WTC11 (cell line): Measurements from ENCODE around the gene NPPA. TPM values are rescaled to one million over a fixed set of nuclear protein-coding genes. Genes with fewer than 3 reads are reported as not detected.
A peak's percentile ranks its signal among the peaks of the same experiment; 100 is the strongest.

ENCODE experiments used
- ATAC-seq: fragments of 200-7000 bp; cut with Tn5 transposase; 2 replicates; pipeline ENCODE4 v1.10.0; 2021; ENCODE audit warnings: mild to moderate bottlenecking, moderate library complexity
- CTCF ChIA-PET: fragments of 300-600 bp; sonication (Branson Sonifier 250); formaldehyde crosslinking; loops from one replicate; lab custom pipeline; 2021; ENCODE audit warnings: antibody characterized with exemption; lab: Charles Lee
- POLR2A ChIA-PET: fragments of 350-600 bp; sonication (Branson Sonifier 250); formaldehyde crosslinking; loops from one replicate; lab custom pipeline; 2021; ENCODE audit warnings: antibody characterized with exemption; lab: Charles Lee
- DNase-seq: peaks from one replicate; pipeline ENCODE4 v3.0.0; 2021; ENCODE audit warnings: low spot score
- H3K27ac Mint-ChIP-seq: 2 replicates; pipeline ENCODE4 v1.8.0; 2021; ENCODE audit warnings: mixed read lengths
- H3K27me3 Mint-ChIP-seq: 2 replicates; pipeline ENCODE4 v1.8.0; 2021; ENCODE audit warnings: low read depth, mild to moderate bottlenecking, moderate library complexity, mixed read lengths
- H3K36me3 Mint-ChIP-seq: 2 replicates; pipeline ENCODE4 v1.8.0; 2021; ENCODE audit warnings: mixed read lengths
- H3K4me1 Mint-ChIP-seq: 2 replicates; pipeline ENCODE4 v1.8.0; 2022; ENCODE audit warnings: mixed read lengths
- H3K4me3 Mint-ChIP-seq: 2 replicates; pipeline ENCODE4 v1.8.0; 2021; ENCODE audit warnings: mild to moderate bottlenecking, moderate library complexity, mixed read lengths
- H3K9me3 Mint-ChIP-seq: 2 replicates; pipeline ENCODE4 v1.8.0; 2021; ENCODE audit warnings: mixed read lengths
- CBFB ChIP-seq: sonication (generic); formaldehyde crosslinking; IDR thresholded peaks from 2 replicates; pipeline ENCODE4 v1.8.1; 2022; ENCODE audit warnings: mild to moderate bottlenecking, low read depth, missing genetic modification reagents
- ELF4 ChIP-seq: sonication (generic); formaldehyde crosslinking; IDR thresholded peaks from 2 replicates; pipeline ENCODE4 v1.8.1; 2022; ENCODE audit warnings: low read depth, mild to moderate bottlenecking, moderate library complexity, missing genetic modification reagents
- ESRRA ChIP-seq: sonication (generic); formaldehyde crosslinking; IDR thresholded peaks from 2 replicates; pipeline ENCODE4 v1.8.1; 2022; ENCODE audit warnings: mild to moderate bottlenecking, missing genetic modification reagents, borderline replicate concordance
- GABPB1 ChIP-seq: sonication (generic); formaldehyde crosslinking; IDR thresholded peaks from 2 replicates; pipeline ENCODE4 v1.8.1; 2023; ENCODE audit warnings: mild to moderate bottlenecking, missing genetic modification reagents
- GTF2I ChIP-seq: fragments of 250-450 bp; sonication (Bioruptor Pico); conservative IDR thresholded peaks from 2 replicates; pipeline ENCODE4 v1.4.0; 2021; ENCODE audit warnings: mild to moderate bottlenecking
- HMGA2 ChIP-seq: fragments of 250-450 bp; sonication (Bioruptor Pico); IDR thresholded peaks from 2 replicates; pipeline ENCODE4 v1.4.0; 2021; ENCODE audit warnings: mild to moderate bottlenecking, moderate library complexity
- JAZF1 ChIP-seq: fragments of 250-450 bp; sonication (Bioruptor Pico); IDR thresholded peaks from 2 replicates; pipeline ENCODE4 v1.9.0; 2021; ENCODE audit warnings: moderate library complexity, mild to moderate bottlenecking, inconsistent platforms
- MXD4 ChIP-seq: fragments of 250-450 bp; sonication (Bioruptor Pico); IDR thresholded peaks from 2 replicates; pipeline ENCODE4 v1.8.0; 2021; ENCODE audit warnings: mild to moderate bottlenecking, moderate library complexity, borderline replicate concordance
- MYBL2 ChIP-seq: sonication (generic); formaldehyde crosslinking; IDR thresholded peaks from 2 replicates; pipeline ENCODE4 v1.8.1; 2023; ENCODE audit warnings: mild to moderate bottlenecking, moderate library complexity, missing genetic modification reagents
- NFATC4 ChIP-seq: fragments of 250-450 bp; sonication (Bioruptor Pico); IDR thresholded peaks from 2 replicates; pipeline ENCODE4 v1.9.0; 2021; ENCODE audit warnings: mild to moderate bottlenecking
- ZNF317 ChIP-seq: sonication (generic); formaldehyde crosslinking; IDR thresholded peaks from 2 replicates; pipeline ENCODE4 v1.8.1; 2023; ENCODE audit warnings: low read depth, mild to moderate bottlenecking, moderate library complexity, missing genetic modification reagents, borderline replicate concordance
- ZNF423 ChIP-seq: fragments of 250-450 bp; sonication (Bioruptor Pico); IDR thresholded peaks from 2 replicates; pipeline ENCODE4 v2.1.2; 2022; ENCODE audit warnings: mild to moderate bottlenecking, moderate library complexity
- ZNF671 ChIP-seq: fragments of 250-450 bp; sonication (Bioruptor Pico); IDR thresholded peaks from 2 replicates; pipeline ENCODE4 v1.8.0; 2021; ENCODE audit warnings: mild to moderate bottlenecking
- total RNA-seq: library from RNA; stranded (reverse); gene quantifications from 3 replicates; pipeline ENCODE4 v1.2.3, GENCODE V29; 2021
- TF ChIP-seq, protein P1 (sequence below): sonication (generic); formaldehyde crosslinking; IDR thresholded peaks from 2 replicates; pipeline ENCODE4 v1.8.0; 2023; ENCODE audit warnings: mild to moderate bottlenecking, missing genetic modification reagents
- TF ChIP-seq, protein P2 (sequence below): fragments of 200-600 bp; IDR thresholded peaks from 2 replicates; pipeline ENCODE4 v1.8.0; 2022; ENCODE audit warnings: antibody characterized with exemption
- TF ChIP-seq, protein P3 (sequence below): sonication (generic); formaldehyde crosslinking; IDR thresholded peaks from 2 replicates; pipeline ENCODE4 v1.8.1; 2022; ENCODE audit warnings: mild to moderate bottlenecking, moderate library complexity, missing genetic modification reagents
- TF ChIP-seq, protein P4 (sequence below): sonication (generic); formaldehyde crosslinking; IDR thresholded peaks from 2 replicates; pipeline ENCODE4 v1.8.1; 2023; ENCODE audit warnings: mild to moderate bottlenecking, missing genetic modification reagents
- TF ChIP-seq, protein P5 (sequence below): sonication (generic); formaldehyde crosslinking; IDR thresholded peaks from 2 replicates; pipeline ENCODE4 v1.8.1; 2022; ENCODE audit warnings: low read depth, mild to moderate bottlenecking, moderate library complexity, missing genetic modification reagents, borderline replicate concordance
- TF ChIP-seq, protein P6 (sequence below): fragments of 250-450 bp; sonication (Bioruptor Pico); IDR thresholded peaks from 2 replicates; pipeline ENCODE4 v1.9.0; 2021; ENCODE audit warnings: mild to moderate bottlenecking, borderline replicate concordance

Gene NPPA
- total RNA-seq, 1 experiment from 2014 or later, result not detected

DNA sequence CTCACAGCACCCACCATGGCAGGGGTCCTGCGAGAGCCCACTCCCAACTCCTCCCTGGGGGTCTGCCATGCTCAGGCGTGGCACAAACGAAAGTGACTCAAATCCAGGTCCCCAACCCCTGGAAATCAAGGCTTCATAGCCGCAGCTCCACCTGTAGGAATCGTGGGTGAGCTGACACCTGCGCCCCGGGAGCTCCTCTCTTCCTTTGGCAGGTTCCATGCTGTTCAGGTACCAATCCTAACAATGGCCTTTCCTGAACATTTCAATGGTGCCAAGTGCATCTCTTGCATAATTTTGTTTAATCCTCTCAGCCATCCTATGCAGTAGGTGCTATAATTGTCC, 40.1 kb upstream of the NPPA start (continued):
- TF ChIP-seq, protein P1, sequence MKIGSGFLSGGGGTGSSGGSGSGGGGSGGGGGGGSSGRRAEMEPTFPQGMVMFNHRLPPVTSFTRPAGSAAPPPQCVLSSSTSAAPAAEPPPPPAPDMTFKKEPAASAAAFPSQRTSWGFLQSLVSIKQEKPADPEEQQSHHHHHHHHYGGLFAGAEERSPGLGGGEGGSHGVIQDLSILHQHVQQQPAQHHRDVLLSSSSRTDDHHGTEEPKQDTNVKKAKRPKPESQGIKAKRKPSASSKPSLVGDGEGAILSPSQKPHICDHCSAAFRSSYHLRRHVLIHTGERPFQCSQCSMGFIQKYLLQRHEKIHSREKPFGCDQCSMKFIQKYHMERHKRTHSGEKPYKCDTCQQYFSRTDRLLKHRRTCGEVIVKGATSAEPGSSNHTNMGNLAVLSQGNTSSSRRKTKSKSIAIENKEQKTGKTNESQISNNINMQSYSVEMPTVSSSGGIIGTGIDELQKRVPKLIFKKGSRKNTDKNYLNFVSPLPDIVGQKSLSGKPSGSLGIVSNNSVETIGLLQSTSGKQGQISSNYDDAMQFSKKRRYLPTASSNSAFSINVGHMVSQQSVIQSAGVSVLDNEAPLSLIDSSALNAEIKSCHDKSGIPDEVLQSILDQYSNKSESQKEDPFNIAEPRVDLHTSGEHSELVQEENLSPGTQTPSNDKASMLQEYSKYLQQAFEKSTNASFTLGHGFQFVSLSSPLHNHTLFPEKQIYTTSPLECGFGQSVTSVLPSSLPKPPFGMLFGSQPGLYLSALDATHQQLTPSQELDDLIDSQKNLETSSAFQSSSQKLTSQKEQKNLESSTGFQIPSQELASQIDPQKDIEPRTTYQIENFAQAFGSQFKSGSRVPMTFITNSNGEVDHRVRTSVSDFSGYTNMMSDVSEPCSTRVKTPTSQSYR (CRISPR knock-in tag), result no peak
- TF ChIP-seq, protein P2, sequence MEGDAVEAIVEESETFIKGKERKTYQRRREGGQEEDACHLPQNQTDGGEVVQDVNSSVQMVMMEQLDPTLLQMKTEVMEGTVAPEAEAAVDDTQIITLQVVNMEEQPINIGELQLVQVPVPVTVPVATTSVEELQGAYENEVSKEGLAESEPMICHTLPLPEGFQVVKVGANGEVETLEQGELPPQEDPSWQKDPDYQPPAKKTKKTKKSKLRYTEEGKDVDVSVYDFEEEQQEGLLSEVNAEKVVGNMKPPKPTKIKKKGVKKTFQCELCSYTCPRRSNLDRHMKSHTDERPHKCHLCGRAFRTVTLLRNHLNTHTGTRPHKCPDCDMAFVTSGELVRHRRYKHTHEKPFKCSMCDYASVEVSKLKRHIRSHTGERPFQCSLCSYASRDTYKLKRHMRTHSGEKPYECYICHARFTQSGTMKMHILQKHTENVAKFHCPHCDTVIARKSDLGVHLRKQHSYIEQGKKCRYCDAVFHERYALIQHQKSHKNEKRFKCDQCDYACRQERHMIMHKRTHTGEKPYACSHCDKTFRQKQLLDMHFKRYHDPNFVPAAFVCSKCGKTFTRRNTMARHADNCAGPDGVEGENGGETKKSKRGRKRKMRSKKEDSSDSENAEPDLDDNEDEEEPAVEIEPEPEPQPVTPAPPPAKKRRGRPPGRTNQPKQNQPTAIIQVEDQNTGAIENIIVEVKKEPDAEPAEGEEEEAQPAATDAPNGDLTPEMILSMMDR, result no peak
- TF ChIP-seq ZNF671 (CRISPR knock-in tag) (no peak), HMGA2 (no peak), NFATC4 (CRISPR knock-in tag) (no peak), GABPB1 (CRISPR knock-in tag) (no peak), MYBL2 (no peak), CBFB (no peak)
- TF ChIP-seq, protein P3, sequence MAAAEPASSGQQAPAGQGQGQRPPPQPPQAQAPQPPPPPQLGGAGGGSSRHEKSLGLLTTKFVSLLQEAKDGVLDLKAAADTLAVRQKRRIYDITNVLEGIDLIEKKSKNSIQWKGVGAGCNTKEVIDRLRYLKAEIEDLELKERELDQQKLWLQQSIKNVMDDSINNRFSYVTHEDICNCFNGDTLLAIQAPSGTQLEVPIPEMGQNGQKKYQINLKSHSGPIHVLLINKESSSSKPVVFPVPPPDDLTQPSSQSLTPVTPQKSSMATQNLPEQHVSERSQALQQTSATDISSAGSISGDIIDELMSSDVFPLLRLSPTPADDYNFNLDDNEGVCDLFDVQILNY (CRISPR knock-in tag), result no peak

DNA sequence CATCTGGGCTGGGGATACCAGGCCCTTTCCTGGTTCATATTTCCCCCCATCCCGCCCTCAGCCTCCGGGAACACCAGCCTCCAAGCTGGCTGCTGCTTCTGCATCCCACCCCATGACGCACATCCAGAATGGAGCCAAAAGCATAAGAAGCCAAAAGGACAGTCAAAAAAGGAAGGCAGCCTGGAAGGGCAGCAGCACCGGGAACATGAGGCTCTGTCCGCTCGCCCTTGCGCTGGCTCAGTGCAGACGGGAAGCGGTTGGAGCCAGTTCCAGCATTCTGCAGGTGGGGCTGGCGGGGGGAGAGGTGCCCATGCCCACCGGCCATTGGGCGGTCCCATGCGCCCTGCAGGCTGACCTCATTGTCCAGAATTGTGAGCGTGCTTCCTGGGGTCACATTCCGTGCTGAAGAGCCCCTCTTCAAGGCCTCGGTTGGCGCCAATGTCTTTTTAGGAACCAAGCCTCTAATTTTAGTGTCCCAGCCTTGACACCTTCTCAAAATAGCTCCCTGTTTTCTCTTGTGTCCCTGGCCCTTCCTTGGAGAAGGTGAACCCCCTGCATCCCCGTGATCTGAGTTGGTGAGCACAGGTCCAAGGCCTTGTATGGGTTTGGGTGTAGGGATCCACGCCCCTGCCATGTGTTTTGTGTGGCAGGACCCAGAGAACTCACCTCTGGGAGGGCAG, 39.5 kb upstream of the NPPA start:
- TF ChIP-seq, protein P4, sequence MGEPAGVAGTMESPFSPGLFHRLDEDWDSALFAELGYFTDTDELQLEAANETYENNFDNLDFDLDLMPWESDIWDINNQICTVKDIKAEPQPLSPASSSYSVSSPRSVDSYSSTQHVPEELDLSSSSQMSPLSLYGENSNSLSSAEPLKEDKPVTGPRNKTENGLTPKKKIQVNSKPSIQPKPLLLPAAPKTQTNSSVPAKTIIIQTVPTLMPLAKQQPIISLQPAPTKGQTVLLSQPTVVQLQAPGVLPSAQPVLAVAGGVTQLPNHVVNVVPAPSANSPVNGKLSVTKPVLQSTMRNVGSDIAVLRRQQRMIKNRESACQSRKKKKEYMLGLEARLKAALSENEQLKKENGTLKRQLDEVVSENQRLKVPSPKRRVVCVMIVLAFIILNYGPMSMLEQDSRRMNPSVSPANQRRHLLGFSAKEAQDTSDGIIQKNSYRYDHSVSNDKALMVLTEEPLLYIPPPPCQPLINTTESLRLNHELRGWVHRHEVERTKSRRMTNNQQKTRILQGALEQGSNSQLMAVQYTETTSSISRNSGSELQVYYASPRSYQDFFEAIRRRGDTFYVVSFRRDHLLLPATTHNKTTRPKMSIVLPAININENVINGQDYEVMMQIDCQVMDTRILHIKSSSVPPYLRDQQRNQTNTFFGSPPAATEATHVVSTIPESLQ (CRISPR knock-in tag), result no peak
- TF ChIP-seq, protein P5, sequence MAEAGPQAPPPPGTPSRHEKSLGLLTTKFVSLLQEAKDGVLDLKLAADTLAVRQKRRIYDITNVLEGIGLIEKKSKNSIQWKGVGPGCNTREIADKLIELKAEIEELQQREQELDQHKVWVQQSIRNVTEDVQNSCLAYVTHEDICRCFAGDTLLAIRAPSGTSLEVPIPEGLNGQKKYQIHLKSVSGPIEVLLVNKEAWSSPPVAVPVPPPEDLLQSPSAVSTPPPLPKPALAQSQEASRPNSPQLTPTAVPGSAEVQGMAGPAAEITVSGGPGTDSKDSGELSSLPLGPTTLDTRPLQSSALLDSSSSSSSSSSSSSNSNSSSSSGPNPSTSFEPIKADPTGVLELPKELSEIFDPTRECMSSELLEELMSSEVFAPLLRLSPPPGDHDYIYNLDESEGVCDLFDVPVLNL (CRISPR knock-in tag), result no peak
- TF ChIP-seq JAZF1 (CRISPR knock-in tag), result no peak
- TF ChIP-seq ZNF317 (CRISPR knock-in tag), result no peak
- no peak for TF ChIP-seq MXD4 (CRISPR knock-in tag)
- no peak for TF ChIP-seq GTF2I
- no peak for TF ChIP-seq ELF4 (CRISPR knock-in tag)
- no peak for TF ChIP-seq ESRRA
- no peak for TF ChIP-seq ZNF423 (CRISPR knock-in tag)
- TF ChIP-seq, protein P6, sequence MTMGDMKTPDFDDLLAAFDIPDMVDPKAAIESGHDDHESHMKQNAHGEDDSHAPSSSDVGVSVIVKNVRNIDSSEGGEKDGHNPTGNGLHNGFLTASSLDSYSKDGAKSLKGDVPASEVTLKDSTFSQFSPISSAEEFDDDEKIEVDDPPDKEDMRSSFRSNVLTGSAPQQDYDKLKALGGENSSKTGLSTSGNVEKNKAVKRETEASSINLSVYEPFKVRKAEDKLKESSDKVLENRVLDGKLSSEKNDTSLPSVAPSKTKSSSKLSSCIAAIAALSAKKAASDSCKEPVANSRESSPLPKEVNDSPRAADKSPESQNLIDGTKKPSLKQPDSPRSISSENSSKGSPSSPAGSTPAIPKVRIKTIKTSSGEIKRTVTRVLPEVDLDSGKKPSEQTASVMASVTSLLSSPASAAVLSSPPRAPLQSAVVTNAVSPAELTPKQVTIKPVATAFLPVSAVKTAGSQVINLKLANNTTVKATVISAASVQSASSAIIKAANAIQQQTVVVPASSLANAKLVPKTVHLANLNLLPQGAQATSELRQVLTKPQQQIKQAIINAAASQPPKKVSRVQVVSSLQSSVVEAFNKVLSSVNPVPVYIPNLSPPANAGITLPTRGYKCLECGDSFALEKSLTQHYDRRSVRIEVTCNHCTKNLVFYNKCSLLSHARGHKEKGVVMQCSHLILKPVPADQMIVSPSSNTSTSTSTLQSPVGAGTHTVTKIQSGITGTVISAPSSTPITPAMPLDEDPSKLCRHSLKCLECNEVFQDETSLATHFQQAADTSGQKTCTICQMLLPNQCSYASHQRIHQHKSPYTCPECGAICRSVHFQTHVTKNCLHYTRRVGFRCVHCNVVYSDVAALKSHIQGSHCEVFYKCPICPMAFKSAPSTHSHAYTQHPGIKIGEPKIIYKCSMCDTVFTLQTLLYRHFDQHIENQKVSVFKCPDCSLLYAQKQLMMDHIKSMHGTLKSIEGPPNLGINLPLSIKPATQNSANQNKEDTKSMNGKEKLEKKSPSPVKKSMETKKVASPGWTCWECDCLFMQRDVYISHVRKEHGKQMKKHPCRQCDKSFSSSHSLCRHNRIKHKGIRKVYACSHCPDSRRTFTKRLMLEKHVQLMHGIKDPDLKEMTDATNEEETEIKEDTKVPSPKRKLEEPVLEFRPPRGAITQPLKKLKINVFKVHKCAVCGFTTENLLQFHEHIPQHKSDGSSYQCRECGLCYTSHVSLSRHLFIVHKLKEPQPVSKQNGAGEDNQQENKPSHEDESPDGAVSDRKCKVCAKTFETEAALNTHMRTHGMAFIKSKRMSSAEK (CRISPR knock-in tag), result no peak
- H3K4me1 Mint-ChIP-seq, result peaks cover 8% of the 10 kb centered on the region
- POLR2A ChIA-PET, result no interaction called here
- ATAC-seq, result no peak
- DNase-seq, result no peak
- H3K9me3 Mint-ChIP-seq, result peaks cover 3% of the 10 kb centered on the region
- CTCF ChIA-PET, result interaction anchor here (1.0 to 4.5 kb wide), 9 partner anchors 12 to 222 kb away, joined by 3 to 19 read pairs (median 4); partner anchors contain the start of gene NPPB
- H3K4me3 Mint-ChIP-seq, result no peak overlapping the region
- no peaks in the 10 kb centered on the region for H3K27me3 Mint-ChIP-seq
- H3K27ac Mint-ChIP-seq, result peak overlapping the region; percentile 53; the same call in 1 of the 2 replicates
- no peaks in the 10 kb centered on the region for H3K36me3 Mint-ChIP-seq
